Liver (tissue), 9 donors: ENCODE results near the gene DNAJA4. TPM values are rescaled to one million over a fixed set of nuclear protein-coding genes. Genes with fewer than 3 reads are reported as not detected.

ENCODE experiments used
- DNase-seq: peaks from one replicate; pipeline ENCODE4 v3.0.0-alpha.2; 2017; ENCODE audit warnings: low spot score
- H3K27ac ChIP-seq, 2 donors: one replicate each; pipeline ENCODE4 v1.7.0; 2013; ENCODE audit warnings: inconsistent platforms in 2 of 2, low read length in 2 of 2, control low read depth in 1 of 2, low read depth in 1 of 2, mild to moderate bottlenecking in 1 of 2
- H3K27me3 ChIP-seq, 4 donors: one replicate each; pipeline versions ENCODE4 v1.6.1 to v1.7.0; 2013; ENCODE audit warnings: low read length in 3 of 4, inconsistent platforms in 1 of 4, mild to moderate bottlenecking in 1 of 4, moderate library complexity in 1 of 4; ENCODE audit not compliant: control insufficient read depth in 4 of 4, insufficient read depth in 4 of 4
- H3K36me3 ChIP-seq, 4 donors: one replicate each; pipeline versions ENCODE4 v1.6.1 to v1.7.0; 2013; ENCODE audit warnings: low read length in 3 of 4, mild to moderate bottlenecking in 3 of 4, low read depth in 1 of 4, moderate library complexity in 1 of 4; ENCODE audit not compliant: control insufficient read depth in 4 of 4, insufficient read depth in 3 of 4
- H3K4me1 ChIP-seq, 4 donors: one replicate each; pipeline versions ENCODE4 v1.6.1 to v1.7.0; 2013; ENCODE audit warnings: low read length in 3 of 4, mild to moderate bottlenecking in 3 of 4, moderate library complexity in 1 of 4; ENCODE audit not compliant: control insufficient read depth in 4 of 4, insufficient read depth in 4 of 4
- H3K4me3 ChIP-seq, 3 donors: one replicate each; pipeline versions ENCODE4 v1.6.1 to v1.7.0; 2013; ENCODE audit warnings: low read length in 3 of 3, control low read depth in 1 of 3, low read depth in 1 of 3, mild to moderate bottlenecking in 1 of 3
- H3K9ac ChIP-seq, 2 donors: one replicate each; pipeline ENCODE4 v1.7.0; 2013; ENCODE audit warnings: low read length in 2 of 2, mild to moderate bottlenecking in 2 of 2, moderate library complexity in 2 of 2, control low read depth in 1 of 2, low read depth in 1 of 2
- H3K9me3 ChIP-seq, 4 donors: one replicate each; pipeline versions ENCODE4 v1.6.1 to v1.7.0; 2013; ENCODE audit warnings: low read length in 3 of 4; ENCODE audit not compliant: control insufficient read depth in 4 of 4
- CTCF ChIP-seq: fragments of 150-350 bp; IDR thresholded peaks from 2 replicates; pipeline ENCODE4 v1.5.1; 2017; ENCODE audit warnings: improper control_type of control experiment, low read depth, low read length; ENCODE audit not compliant: missing input control
- EGR1 ChIP-seq, 2 donors: IDR thresholded peaks; 2 replicates each; pipeline ENCODE4 v1.6.1; 2016 to 2018; ENCODE audit warnings: antibody characterized with exemption in 2 of 2, low read depth in 2 of 2
- FOXA1 ChIP-seq: IDR thresholded peaks from 2 replicates; pipeline ENCODE4 v1.6.1; 2016; ENCODE audit warnings: antibody characterized with exemption
- FOXA2 ChIP-seq: IDR thresholded peaks from 2 replicates; pipeline ENCODE4 v1.6.1; 2016; ENCODE audit warnings: antibody characterized with exemption
- GABPA ChIP-seq, 2 donors: IDR thresholded peaks in 1 of 2; conservative IDR thresholded peaks in 1 of 2; 2 replicates each; pipeline ENCODE4 v1.6.1; 2016; ENCODE audit warnings: antibody characterized with exemption in 2 of 2, mild to moderate bottlenecking in 1 of 2, moderate library complexity in 1 of 2
- HNF4A ChIP-seq, 2 donors: conservative IDR thresholded peaks; 2 replicates each; pipeline ENCODE4 v1.6.1; 2016; ENCODE audit warnings: antibody characterized with exemption in 2 of 2, mild to moderate bottlenecking in 2 of 2
- HNF4G ChIP-seq: IDR thresholded peaks from 2 replicates; pipeline ENCODE4 v1.6.1; 2016; ENCODE audit warnings: antibody characterized with exemption
- JUND ChIP-seq, 2 donors: IDR thresholded peaks; 2 replicates each; pipeline ENCODE4 v1.6.1; 2016; ENCODE audit warnings: antibody characterized with exemption in 2 of 2
- MAX ChIP-seq: IDR thresholded peaks from 2 replicates; pipeline ENCODE4 v1.6.1; 2016; ENCODE audit warnings: antibody characterized with exemption
- NR2F2 ChIP-seq: IDR thresholded peaks from 2 replicates; pipeline ENCODE4 v1.6.1; 2016; ENCODE audit warnings: antibody characterized with exemption
- RAD21 ChIP-seq, 2 donors: IDR thresholded peaks; 2 replicates each; pipeline ENCODE4 v1.6.1; 2016; ENCODE audit warnings: antibody characterized with exemption in 2 of 2, mild to moderate bottlenecking in 2 of 2
- RXRA ChIP-seq, 2 donors: IDR thresholded peaks; 2 replicates each; pipeline ENCODE4 v1.6.1; 2017 to 2018; ENCODE audit warnings: antibody characterized with exemption in 2 of 2, mild to moderate bottlenecking in 1 of 2
- SP1 ChIP-seq: IDR thresholded peaks from 2 replicates; pipeline ENCODE4 v1.6.1; 2018; ENCODE audit warnings: antibody characterized with exemption, mild to moderate bottlenecking
- TAF1 ChIP-seq: conservative IDR thresholded peaks from 2 replicates; pipeline ENCODE4 v1.6.1; 2016; ENCODE audit warnings: antibody characterized with exemption, mild to moderate bottlenecking
- YY1 ChIP-seq: IDR thresholded peaks from 2 replicates; pipeline ENCODE4 v1.6.1; 2016; ENCODE audit warnings: antibody characterized with exemption, mild to moderate bottlenecking
- WGBS: extraction: QIAGEN DNeasy Blood & Tissue Kit; methylation state at CpG from one replicate; pipeline ENCODE4 v1.1.7; 2013; 5-methylcytosine and 5-hydroxymethylcytosine counted together
- polyA plus RNA-seq, 2 donors: library from polyadenylated mRNA; stranded (reverse) in 1 of 2; unstranded in 1 of 2; fragments of 200-250 nt in 1 of 2; fragments of >200 nt in 1 of 2; fragmentation: Nextera tagmentation in 1 of 2; extraction: Ambion mirVana in 1 of 2; gene quantifications; one replicate each; pipeline versions ENCODE4 v1.2.1 to v1.2.3, GENCODE V29; 2013 to 2015
- total RNA-seq, 2 donors: library from RNA; depleted of rRNA; stranded (reverse); fragments of >200 nt; gene quantifications; one replicate each; pipeline ENCODE4 v1.2.3, GENCODE V29; 2014
- TF ChIP-seq, protein P1 (sequence below): IDR thresholded peaks from 2 replicates; pipeline ENCODE4 v1.6.1; 2016; ENCODE audit warnings: antibody characterized with exemption
- TF ChIP-seq, protein P2 (sequence below): IDR thresholded peaks from 2 replicates; pipeline ENCODE4 v1.6.1; 2016; ENCODE audit warnings: antibody characterized with exemption
- TF ChIP-seq, protein P3 (sequence below): IDR thresholded peaks from 2 replicates; pipeline ENCODE4 v1.6.1; 2016; ENCODE audit warnings: antibody characterized with exemption, mild to moderate bottlenecking
- donor health status: healthy.
- donor health status: healthy.
- donor health status: healthy.
- donor health status: healthy.
- donor health status: healthy.

Gene DNAJA4
- total and polyA plus RNA-seq, 4 donors = 0.93 to 79.0 (median 2.0) TPM

GRCh38 chr15:78216276-78217104 is 47.9 kb upstream of the DNAJA4 start:
- 74% methylated on average over 7 of the region's 7 CpGs for WGBS
- Histone ChIP-seq H3K4me3 (no peak overlapping the region), H3K9ac (no peak overlapping the region), H3K9me3 (no peaks in the 10 kb centered on the region), H3K27me3 (no peaks in the 10 kb centered on the region), H3K4me1 (peaks cover 6 to 14% (median 10%) of the 10 kb centered on the region in 4 donors), H3K27ac (no peak overlapping the region), H3K36me3 (no peaks in the 10 kb centered on the region)
- TF ChIP-seq MAX (no peak), RAD21 (IDR thresholded peaks at IDR 0.05) (peak in 1 of 2 donors; percentile 27), RXRA (IDR thresholded peaks at IDR 0.05) (peak; percentile 64 to 95), EGR1 (IDR thresholded peaks at IDR 0.05; ENCODE audit: low read depth in 2 of 2) (peak in 1 of 2 donors; percentile 21), GABPA (IDR thresholded peaks at IDR 0.05 in 1 of 2, conservative IDR thresholded peaks at IDR 0.05 in 1 of 2) (no peak), SP1 (peak; percentile 57), FOXA2 (peak; percentile 48), HNF4G (peak; percentile 14), HNF4A (conservative IDR thresholded peaks at IDR 0.05) (peak; percentile 83 to 94), TAF1 (no peak), JUND (IDR thresholded peaks at IDR 0.05) (peak; percentile 21 to 83), NR2F2 (no peak), YY1 (peak; percentile 41), CTCF (no peak), FOXA1 (peak; percentile 41)
- TF ChIP-seq, protein P1, sequence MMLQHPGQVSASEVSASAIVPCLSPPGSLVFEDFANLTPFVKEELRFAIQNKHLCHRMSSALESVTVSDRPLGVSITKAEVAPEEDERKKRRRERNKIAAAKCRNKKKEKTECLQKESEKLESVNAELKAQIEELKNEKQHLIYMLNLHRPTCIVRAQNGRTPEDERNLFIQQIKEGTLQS = no peak
- TF ChIP-seq, protein P2, sequence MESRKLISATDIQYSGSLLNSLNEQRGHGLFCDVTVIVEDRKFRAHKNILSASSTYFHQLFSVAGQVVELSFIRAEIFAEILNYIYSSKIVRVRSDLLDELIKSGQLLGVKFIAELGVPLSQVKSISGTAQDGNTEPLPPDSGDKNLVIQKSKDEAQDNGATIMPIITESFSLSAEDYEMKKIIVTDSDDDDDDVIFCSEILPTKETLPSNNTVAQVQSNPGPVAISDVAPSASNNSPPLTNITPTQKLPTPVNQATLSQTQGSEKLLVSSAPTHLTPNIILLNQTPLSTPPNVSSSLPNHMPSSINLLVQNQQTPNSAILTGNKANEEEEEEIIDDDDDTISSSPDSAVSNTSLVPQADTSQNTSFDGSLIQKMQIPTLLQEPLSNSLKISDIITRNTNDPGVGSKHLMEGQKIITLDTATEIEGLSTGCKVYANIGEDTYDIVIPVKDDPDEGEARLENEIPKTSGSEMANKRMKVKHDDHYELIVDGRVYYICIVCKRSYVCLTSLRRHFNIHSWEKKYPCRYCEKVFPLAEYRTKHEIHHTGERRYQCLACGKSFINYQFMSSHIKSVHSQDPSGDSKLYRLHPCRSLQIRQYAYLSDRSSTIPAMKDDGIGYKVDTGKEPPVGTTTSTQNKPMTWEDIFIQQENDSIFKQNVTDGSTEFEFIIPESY = no peak
- TF ChIP-seq, protein P3, sequence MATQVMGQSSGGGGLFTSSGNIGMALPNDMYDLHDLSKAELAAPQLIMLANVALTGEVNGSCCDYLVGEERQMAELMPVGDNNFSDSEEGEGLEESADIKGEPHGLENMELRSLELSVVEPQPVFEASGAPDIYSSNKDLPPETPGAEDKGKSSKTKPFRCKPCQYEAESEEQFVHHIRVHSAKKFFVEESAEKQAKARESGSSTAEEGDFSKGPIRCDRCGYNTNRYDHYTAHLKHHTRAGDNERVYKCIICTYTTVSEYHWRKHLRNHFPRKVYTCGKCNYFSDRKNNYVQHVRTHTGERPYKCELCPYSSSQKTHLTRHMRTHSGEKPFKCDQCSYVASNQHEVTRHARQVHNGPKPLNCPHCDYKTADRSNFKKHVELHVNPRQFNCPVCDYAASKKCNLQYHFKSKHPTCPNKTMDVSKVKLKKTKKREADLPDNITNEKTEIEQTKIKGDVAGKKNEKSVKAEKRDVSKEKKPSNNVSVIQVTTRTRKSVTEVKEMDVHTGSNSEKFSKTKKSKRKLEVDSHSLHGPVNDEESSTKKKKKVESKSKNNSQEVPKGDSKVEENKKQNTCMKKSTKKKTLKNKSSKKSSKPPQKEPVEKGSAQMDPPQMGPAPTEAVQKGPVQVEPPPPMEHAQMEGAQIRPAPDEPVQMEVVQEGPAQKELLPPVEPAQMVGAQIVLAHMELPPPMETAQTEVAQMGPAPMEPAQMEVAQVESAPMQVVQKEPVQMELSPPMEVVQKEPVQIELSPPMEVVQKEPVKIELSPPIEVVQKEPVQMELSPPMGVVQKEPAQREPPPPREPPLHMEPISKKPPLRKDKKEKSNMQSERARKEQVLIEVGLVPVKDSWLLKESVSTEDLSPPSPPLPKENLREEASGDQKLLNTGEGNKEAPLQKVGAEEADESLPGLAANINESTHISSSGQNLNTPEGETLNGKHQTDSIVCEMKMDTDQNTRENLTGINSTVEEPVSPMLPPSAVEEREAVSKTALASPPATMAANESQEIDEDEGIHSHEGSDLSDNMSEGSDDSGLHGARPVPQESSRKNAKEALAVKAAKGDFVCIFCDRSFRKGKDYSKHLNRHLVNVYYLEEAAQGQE = peak; percentile 41
- DNase-seq = no peak
